HCT116 (cell line): ENCODE results near the gene CNPY1. TPM values are rescaled to one million over a fixed set of nuclear protein-coding genes. Genes with fewer than 3 reads are reported as not detected.
"Not testable (repeated sequence)": the region's sequence is repeated elsewhere in the genome, so short reads cannot be mapped to it uniquely, and the experiment has no call there.

Source experiments
- ATAC-seq: fragments of 200-7000 bp; cut with Tn5 transposase; 2 replicates; pipeline ENCODE4 v1.9.1; 2020; ENCODE audit warnings: mild to moderate bottlenecking, moderate library complexity
- BruUV-seq: library from RNA; stranded (reverse); fragments of 400-500 nt; replicated peaks from 2 replicates; lab custom pipeline; 2021; lab: Mats Ljungman, UMichigan
- CTCF ChIA-PET: fragments of 300-600 bp; sonication (Branson Sonifier 250); formaldehyde crosslinking; loops from one replicate; lab custom pipeline; 2021; ENCODE audit warnings: antibody characterized with exemption; lab: Charles Lee
- POLR2A ChIA-PET: fragments of 300-600, 350-600 bp; sonication (Branson Sonifier 250); formaldehyde crosslinking; loops from one replicate; lab custom pipeline; 2021; ENCODE audit warnings: antibody characterized with exemption; lab: Charles Lee
- RAD21 ChIA-PET, 2 experiments: fragments of 300-600 bp; sonication (Branson Sonifier 250); formaldehyde crosslinking; loops; one replicate each; lab custom pipeline; 2023; ENCODE audit warnings: low total read pairs in 2 of 2; ENCODE audit not compliant: uncharacterized antibody in 2 of 2, unreplicated experiment in 2 of 2, low non-redundant PET in 1 of 2; lab: Charles Lee
- DNase-seq: peaks from one replicate; pipeline ENCODE4 v3.0.0-alpha.2; 2010; ENCODE audit warnings: low read depth, low spot score
- H2AFZ ChIP-seq: fragments of 200-600 bp; shearing (Covaris generic), sonication (generic); 2 replicates; pipeline ENCODE4 v1.6.1; 2017; ENCODE audit warnings: low read depth, mixed run types, mixed read lengths, antibody characterized with exemption, low read length; ENCODE audit not compliant: poor library complexity, severe bottlenecking
- H3K27ac ChIP-seq: 2 replicates; pipeline ENCODE4 v1.5.1; 2012; ENCODE audit warnings: low read depth, low read length
- H3K27me3 ChIP-seq: fragments of 200-600 bp; sonication (generic); 2 replicates; pipeline ENCODE4 v1.6.1; 2016; ENCODE audit warnings: mixed run types, low read length, mixed read lengths; ENCODE audit not compliant: insufficient read depth
- H3K36me3 ChIP-seq, 2 experiments: fragments of 200-500 bp in 1 of 2; fragments of 200-600 bp in 1 of 2; sonication (Bioruptor generic) in 1 of 2; sonication (generic) in 1 of 2; 2 replicates each; pipeline versions ENCODE4 v1.5.1 to v1.6.1; 2014 to 2016; ENCODE audit warnings: low read length in 2 of 2, inconsistent platforms in 1 of 2, mixed read lengths in 1 of 2, mixed run types in 1 of 2; ENCODE audit not compliant: insufficient read depth in 2 of 2, control insufficient read depth in 1 of 2
- H3K4me1 ChIP-seq, 2 experiments: fragments of 200-600 bp in 1 of 2; sonication (generic) in 1 of 2; 2 replicates each; pipeline versions ENCODE4 v1.5.1 to v1.6.1; 2012 to 2017; ENCODE audit warnings: low read length in 2 of 2, inconsistent platforms in 1 of 2, mild to moderate bottlenecking in 1 of 2, mixed read lengths in 1 of 2, mixed run types in 1 of 2, moderate library complexity in 1 of 2; ENCODE audit not compliant: insufficient read depth in 2 of 2, control insufficient read depth in 1 of 2
- H3K4me2 ChIP-seq: fragments of 200-600 bp; sonication (generic); 2 replicates; pipeline ENCODE4 v1.6.1; 2017; ENCODE audit warnings: mixed run types, low read length, mixed read lengths
- H3K4me3 ChIP-seq, 2 experiments: fragments of 200-600 bp in 1 of 2; sonication (generic) in 1 of 2; replicated peaks in 1 of 2; 2 replicates each; pipeline ENCODE4 v1.5.1; 2011 to 2016; ENCODE audit warnings: low read length in 2 of 2, control low read depth in 1 of 2, low read depth in 1 of 2, mild to moderate bottlenecking in 1 of 2, mixed read lengths in 1 of 2, mixed run types in 1 of 2
- H3K79me2 ChIP-seq: fragments of 200-600 bp; sonication (generic); 2 replicates; pipeline ENCODE4 v1.6.1; 2017; ENCODE audit warnings: mild to moderate bottlenecking, mixed run types, low read length, moderate library complexity, mixed read lengths; ENCODE audit not compliant: insufficient read depth
- H3K9ac ChIP-seq: fragments of 200-600 bp; sonication (generic); 2 replicates; pipeline ENCODE4 v1.6.1; 2016; ENCODE audit warnings: low read length, mixed read lengths
- H3K9me2 ChIP-seq: fragments of 200-600 bp; sonication (generic), shearing (Covaris generic); 2 replicates; pipeline ENCODE4 v1.6.1; 2017; ENCODE audit warnings: mixed run types, mild to moderate bottlenecking, moderate library complexity; ENCODE audit not compliant: insufficient read depth
- H3K9me3 ChIP-seq, 2 experiments: fragments of 200-500 bp in 1 of 2; fragments of 200-600 bp in 1 of 2; sonication (Bioruptor generic) in 1 of 2; sonication (generic) in 1 of 2; 2 replicates each; pipeline ENCODE4 v1.6.1; 2014 to 2017; ENCODE audit warnings: low read length in 2 of 2, mixed read lengths in 2 of 2, inconsistent platforms in 1 of 2, low read depth in 1 of 2, mild to moderate bottlenecking in 1 of 2, mixed run types in 1 of 2, moderate library complexity in 1 of 2; ENCODE audit not compliant: control insufficient read depth in 1 of 2, insufficient read depth in 1 of 2
- H4K20me1 ChIP-seq: fragments of 200-600 bp; sonication (generic), shearing (Covaris generic); 2 replicates; pipeline ENCODE4 v1.6.1; 2017; ENCODE audit warnings: mixed run types, mild to moderate bottlenecking, moderate library complexity; ENCODE audit not compliant: insufficient read depth
- CBX3 ChIP-seq: IDR thresholded peaks from 2 replicates; pipeline ENCODE4 v1.6.1; 2012; ENCODE audit warnings: low read depth
- ELF1 ChIP-seq: IDR thresholded peaks from 2 replicates; pipeline ENCODE4 v1.6.1; 2012; ENCODE audit warnings: low read depth, borderline replicate concordance
- EZH2 ChIP-seq: fragments of 200-600 bp; sonication (generic); IDR thresholded peaks from 2 replicates; pipeline ENCODE4 v1.6.1; 2017; ENCODE audit warnings: antibody characterized with exemption, mixed run types
- JUND ChIP-seq: IDR thresholded peaks from 2 replicates; pipeline ENCODE4 v1.6.1; 2012
- POLR2AphosphoS5 ChIP-seq: IDR thresholded peaks from 2 replicates; pipeline ENCODE4 v1.6.1; 2011; ENCODE audit warnings: mild to moderate bottlenecking, low read depth, low read length, moderate library complexity
- ZBTB33 ChIP-seq: IDR thresholded peaks from 2 replicates; pipeline ENCODE4 v1.6.1; 2011; ENCODE audit warnings: mild to moderate bottlenecking, low read length, moderate library complexity; ENCODE audit not compliant: insufficient replicate concordance; ENCODE audit errors: extremely low read depth
- ZNF274 ChIP-seq: fragments of 200-500 bp; sonication (Bioruptor generic); IDR thresholded peaks from 2 replicates; pipeline ENCODE4 v1.6.1; 2014; ENCODE audit warnings: mild to moderate bottlenecking, low read depth, low read length, inconsistent platforms
- intact Hi-C: fragments of 100-400 bp; cut with micrococcal nuclease; formaldehyde crosslinking; loops from 2 replicates; pipeline ENCODE4 v1.10.0; 2022
- total RNA-seq: library from RNA; stranded (reverse); gene quantifications from one replicate; pipeline ENCODE4 v1.2.1, GENCODE V29; 2021; ENCODE audit not compliant: unreplicated experiment

CNPY1 gene
- total RNA-seq, 1 experiment from 2014 or later = not detected

GRCh38 chr7:155520114-155520513 lies 26.2 kb downstream of the CNPY1 start:
- no peak for TF ChIP-seq CBX3
- TF ChIP-seq ZBTB33 = no peak
- TF ChIP-seq JUND = no peak
- no peak for TF ChIP-seq ELF1
- TF ChIP-seq EZH2 = no peak
- TF ChIP-seq POLR2AphosphoS5 = no peak
- TF ChIP-seq ZNF274 = no peak
- Histone ChIP-seq H3K9ac (no peak overlapping the region), H2AFZ (no peak overlapping the region), H4K20me1 (no peaks in the 10 kb centered on the region), H3K27me3 (peaks cover 35% of the 10 kb centered on the region), H3K4me1 (no peaks in the 10 kb centered on the region), H3K4me3 (no peak overlapping the region), H3K9me3 (no peaks in the 10 kb centered on the region), H3K9me2 (no peaks in the 10 kb centered on the region), H3K4me2 (no peak overlapping the region), H3K79me2 (no peaks in the 10 kb centered on the region), H3K36me3 (no peaks in the 10 kb centered on the region), H3K27ac (no peak overlapping the region)
- ATAC-seq = no peak
- intact Hi-C loops = no loop called here
- POLR2A ChIA-PET = no interaction called here
- DNase-seq = no peak
- RAD21 ChIA-PET = no interaction called here
- BruUV-seq = no TSS peak
- CTCF ChIA-PET = no interaction called here

- H3K4me2 ChIP-seq, ATAC-seq, POLR2A ChIA-PET, H3K4me3 ChIP-seq, intact Hi-C loops, H3K9ac ChIP-seq, BruUV-seq, DNase-seq, H3K9me3 ChIP-seq, H3K27ac ChIP-seq, CTCF ChIA-PET, H3K79me2 ChIP-seq, H3K9me2 ChIP-seq, RAD21 ChIA-PET, H2AFZ ChIP-seq, H3K36me3 ChIP-seq, H3K4me1 ChIP-seq, H4K20me1 ChIP-seq: not testable (repeated sequence)
- peaks cover 35% of the 10 kb centered on the region for H3K27me3 ChIP-seq
Measured at GRCh38 chr7:155519358-155519757, 27.0 kb downstream of the CNPY1 start.
